ENCODE results near the gene SEC22C.
"Not testable (repeated sequence)": the region's sequence is repeated elsewhere in the genome, so short reads cannot be mapped to it uniquely, and the experiment has no call there.

The SEC22C gene

GRCh38 chr3:42581709-42582473 lies at the start of gene SEC22C:
Gene SEC22C (minus strand): TSS chr3:42581967. CDS start chr3:42569046, 12,921 bp downstream.
- peak; percentile 57 for DNase-seq (ENCODE audit: low read depth)

DNA sequence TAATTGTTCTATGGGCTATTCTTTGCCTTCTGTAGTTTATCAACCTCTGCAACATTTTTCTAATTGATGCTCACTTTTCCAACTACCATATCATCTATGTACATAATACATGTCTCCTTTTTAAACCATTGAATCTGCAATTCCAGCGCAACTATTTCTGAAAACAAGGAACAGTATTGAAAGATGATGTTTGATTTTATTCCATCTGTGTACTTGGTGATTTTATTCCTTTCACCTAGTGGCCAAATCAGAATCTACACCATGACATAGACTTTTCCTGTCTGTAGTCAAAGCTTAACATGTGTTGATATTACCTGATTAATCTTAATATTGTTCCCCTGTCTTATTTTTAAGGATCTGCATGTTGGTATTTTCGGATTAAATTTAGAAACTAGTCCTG lies 31.7 kb upstream of the SEC22C start:
- DNase-seq (ENCODE audit: low read depth), result no peak

DNA sequence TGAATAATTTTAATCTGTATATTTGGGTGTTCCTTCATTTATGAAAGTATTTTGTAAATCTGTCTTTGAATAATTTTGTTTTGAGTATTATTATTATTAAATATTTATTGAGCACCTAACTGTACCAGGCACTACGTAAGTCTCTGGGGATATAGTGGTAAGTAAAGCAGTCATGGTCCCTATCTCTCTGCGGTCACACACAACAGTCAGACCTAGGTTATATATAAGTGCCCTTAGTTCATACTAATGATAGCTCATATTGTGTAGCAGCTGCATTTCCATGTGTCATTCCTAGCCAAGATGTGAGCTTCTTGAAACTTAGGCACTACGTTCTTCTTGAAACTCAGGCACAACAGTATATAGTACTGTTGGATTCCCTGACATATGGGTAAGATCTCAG lies 31.2 kb upstream of the SEC22C start:
- no peak for DNase-seq (ENCODE audit: low read depth)

- DNase-seq (ENCODE audit: low read depth), result no peak
Measured at GRCh38 chr3:42612217-42612616, 30.4 kb upstream of the SEC22C start.

DNA sequence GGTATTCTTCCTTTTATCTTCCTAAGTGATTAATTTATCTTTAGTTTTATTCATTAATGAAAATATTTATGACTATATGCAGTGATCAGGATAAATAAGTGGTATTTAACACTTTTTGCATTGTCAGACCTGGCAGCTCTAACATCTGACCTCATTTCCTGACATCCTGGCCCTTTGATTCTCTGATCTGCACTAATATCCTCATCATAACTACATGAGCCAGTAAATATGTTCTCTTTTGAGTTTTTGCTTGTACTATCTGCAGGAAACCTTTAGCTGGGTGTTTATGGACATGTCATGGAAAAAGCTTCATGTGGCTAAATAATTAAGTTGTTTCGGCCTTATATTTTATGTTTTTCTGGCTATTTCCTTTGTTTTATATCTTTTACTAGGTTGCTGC lies 29.2 kb upstream of the SEC22C start:
- no peak for DNase-seq (ENCODE audit: low read depth)

DNA sequence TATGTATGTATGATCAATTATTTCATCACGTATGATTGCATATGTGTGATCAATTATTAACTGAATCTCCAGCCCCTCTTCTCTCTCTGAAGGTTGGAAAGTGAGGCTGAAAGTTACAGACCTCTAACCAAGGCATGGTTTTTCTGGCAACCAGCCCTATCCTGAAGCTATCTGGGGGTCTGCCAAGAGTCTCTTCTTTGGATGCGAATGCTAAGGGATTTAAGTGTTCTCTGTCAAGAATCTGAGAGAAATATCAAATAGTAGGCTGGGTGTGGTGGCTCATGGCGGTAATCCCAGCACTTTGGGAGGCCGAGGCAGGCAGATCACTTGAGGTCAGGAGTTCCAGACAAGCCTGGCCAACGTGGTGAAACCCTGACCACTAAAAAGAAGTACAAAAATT lies 26.8 kb upstream of the SEC22C start:
- no peak for DNase-seq (ENCODE audit: low read depth)

DNA sequence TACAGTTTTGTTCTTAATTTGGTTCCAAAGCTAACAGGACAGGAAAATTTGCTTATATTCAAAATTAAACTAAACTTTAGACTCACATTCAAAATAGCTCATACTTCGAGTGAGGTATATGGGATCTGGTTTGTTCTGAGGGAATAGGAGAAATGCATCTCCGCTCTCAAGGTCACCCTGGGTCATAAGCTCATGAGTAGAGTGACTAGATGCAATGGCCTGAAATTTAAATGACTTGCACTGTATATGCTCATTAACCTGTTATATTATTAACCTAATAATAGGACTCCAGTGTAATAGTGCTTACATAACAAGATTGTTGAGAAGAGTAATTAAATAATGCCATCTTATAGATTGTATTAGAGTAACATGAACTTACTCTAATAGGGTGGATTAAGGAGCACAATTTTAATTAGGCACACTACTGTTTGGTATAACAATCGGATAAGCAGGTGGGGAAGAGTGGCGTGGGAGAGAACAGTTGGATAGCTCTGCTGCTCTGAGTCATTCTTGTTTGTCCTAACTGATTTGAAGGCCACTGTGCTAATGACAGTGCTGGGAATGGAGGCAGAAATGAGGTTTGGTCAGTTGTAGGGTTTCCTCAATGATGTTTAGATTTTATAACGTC lies 23.9 kb upstream of the SEC22C start:
- DNase-seq (ENCODE audit: low read depth), result no peak

GRCh38 chr3:42602961-42603360 lies 21.2 kb upstream of the SEC22C start:
- no peak for DNase-seq (ENCODE audit: low read depth)

GRCh38 chr3:42601896-42602581 lies 20.3 kb upstream of the SEC22C start:
- no peak for DNase-seq (ENCODE audit: low read depth)

DNA sequence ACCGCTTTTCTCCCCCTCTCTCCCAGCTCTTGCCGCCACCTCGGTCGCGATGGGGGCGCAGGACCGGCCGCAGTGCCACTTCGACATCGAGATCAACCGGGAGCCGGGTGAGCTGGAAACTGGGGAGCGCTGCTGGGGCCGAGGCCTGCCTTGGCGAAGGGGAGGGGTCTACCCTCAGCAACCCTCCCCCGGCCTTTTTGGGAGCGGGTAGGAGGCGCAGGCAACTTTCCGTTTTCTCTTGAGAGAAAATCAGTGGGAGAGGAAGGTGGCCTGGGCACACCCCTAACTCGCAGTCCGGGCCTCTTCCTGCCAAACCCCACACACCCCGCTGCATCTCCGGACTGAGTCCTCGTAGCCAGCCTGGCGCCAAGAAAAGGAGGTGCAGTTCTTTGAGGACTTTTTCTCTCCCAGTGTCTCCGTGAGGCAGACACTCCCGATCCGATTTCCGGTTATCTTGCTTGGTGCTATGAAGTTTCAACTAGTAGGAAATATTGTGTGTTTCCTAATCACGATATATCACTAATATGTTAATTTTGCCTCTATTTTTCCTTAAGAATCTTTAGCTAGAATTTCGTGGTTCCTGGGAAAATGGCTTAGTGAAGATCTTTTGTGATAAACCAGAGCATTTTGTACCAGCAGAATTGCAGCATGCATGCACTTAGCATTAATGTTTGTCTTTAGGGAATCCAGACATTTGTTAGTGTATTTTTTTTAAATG lies 19.4 kb upstream of the SEC22C start:
- DNase-seq (ENCODE audit: low read depth), result no peak

- peak; percentile 93 for DNase-seq (ENCODE audit: low read depth)
Measured at GRCh38 chr3:42600111-42600957, 18.6 kb upstream of the SEC22C start, which contains the start of gene NKTR. Gene NKTR (plus strand): TSS chr3:42600686. CDS start chr3:42601007, 321 bp downstream.

DNA sequence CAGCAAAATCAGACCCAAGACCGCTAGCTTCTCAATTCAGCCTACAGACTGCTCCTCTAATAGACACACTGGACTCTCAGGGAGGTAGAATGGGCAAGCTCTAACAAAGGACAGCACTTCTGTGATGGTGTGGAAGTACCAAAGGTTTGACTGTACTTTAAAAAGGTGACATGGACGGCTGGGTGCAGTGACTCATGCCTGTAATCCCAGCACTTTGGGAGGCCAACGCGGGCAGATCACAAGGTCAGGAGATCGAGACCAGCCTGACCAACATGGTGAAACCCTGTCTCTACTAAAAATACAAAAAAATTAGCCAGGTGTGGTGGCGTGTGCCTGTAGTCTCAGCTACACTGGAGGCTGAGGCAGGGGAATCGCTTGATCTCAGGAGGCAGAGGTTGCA lies 15.3 kb upstream of the SEC22C start:
- not testable (repeated sequence) for DNase-seq (ENCODE audit: low read depth)

- DNase-seq (ENCODE audit: low read depth), result no peak
Measured at GRCh38 chr3:42595682-42596081, 13.9 kb upstream of the SEC22C start.

DNA sequence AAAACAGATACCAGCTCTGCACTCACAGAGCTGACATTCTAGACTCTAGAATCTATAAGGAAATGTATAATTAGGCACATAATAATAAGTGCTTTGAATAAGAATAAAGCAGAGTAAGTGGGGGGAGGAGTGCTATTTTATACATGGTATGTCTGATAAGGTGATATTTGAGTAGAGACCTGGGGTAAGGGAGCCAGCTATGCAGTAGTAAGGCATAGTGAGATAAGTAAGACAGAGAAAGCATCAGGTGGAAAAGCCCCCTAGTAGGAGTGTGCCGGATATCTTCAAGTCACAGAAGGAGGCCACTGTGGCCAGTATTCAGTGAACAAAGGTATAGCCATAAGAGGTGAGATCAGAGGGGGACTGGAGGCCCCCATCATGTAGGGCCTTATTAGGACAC lies 11.9 kb upstream of the SEC22C start:
- DNase-seq (ENCODE audit: low read depth), result no peak

DNA sequence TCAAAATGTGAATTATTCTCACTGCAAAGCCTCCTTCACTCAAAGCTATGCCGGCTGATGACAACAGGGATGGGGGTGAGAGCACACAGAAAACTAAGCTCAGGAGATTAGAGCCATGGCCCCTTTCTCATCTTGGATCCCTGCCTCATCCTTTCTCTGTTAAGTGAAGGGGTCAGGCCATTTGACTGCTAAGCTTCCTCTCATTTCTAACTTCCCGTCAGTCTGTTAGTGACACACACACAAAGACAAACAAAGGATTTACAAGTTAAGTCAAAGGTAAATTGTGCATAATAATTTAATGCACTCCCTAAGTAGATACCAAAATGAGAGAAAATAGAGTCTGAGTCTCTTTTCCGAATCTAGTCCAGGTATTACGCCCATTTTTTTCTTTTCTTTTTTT lies 10.0 kb upstream of the SEC22C start:
- DNase-seq (ENCODE audit: low read depth), result no peak

DNA sequence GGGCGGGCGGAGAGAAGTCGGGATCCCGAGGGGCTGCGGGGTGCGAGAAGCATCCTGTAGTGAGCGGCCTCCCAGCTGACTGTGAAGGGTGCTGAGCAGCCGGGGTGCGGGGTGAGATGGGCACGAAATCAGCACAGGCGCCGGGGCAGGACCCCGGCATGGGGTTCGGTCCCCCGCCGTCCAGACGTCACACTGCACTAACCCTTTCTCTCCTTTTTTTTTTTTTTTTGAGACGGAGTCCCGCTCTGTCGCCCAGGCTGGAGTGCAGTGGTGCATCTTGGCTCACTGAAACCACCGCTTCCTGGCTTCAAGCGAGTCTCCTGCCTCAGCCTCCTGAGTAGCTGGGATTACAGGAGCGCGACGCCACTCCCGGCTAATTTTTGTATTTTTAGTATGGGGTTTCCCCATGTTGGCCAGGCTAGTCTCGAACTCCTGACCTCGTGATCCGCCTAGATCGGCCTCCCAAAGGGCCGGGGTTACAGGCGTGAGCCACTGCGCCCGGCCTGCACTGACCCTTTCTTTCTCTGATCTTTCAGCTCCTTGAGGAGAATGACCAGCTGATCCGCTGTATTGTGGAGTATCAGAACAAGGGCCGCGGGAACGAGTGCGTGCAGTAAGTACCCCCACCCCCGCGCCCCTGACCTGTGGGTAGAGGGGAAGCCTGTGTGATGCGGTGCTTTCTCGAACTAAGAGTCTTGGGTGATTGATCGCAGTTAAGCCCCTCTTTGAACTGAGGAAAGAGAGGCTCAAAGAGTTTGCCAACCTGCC lies 9.4 kb upstream of the SEC22C start:
- DNase-seq (ENCODE audit: low read depth), result no peak

DNA sequence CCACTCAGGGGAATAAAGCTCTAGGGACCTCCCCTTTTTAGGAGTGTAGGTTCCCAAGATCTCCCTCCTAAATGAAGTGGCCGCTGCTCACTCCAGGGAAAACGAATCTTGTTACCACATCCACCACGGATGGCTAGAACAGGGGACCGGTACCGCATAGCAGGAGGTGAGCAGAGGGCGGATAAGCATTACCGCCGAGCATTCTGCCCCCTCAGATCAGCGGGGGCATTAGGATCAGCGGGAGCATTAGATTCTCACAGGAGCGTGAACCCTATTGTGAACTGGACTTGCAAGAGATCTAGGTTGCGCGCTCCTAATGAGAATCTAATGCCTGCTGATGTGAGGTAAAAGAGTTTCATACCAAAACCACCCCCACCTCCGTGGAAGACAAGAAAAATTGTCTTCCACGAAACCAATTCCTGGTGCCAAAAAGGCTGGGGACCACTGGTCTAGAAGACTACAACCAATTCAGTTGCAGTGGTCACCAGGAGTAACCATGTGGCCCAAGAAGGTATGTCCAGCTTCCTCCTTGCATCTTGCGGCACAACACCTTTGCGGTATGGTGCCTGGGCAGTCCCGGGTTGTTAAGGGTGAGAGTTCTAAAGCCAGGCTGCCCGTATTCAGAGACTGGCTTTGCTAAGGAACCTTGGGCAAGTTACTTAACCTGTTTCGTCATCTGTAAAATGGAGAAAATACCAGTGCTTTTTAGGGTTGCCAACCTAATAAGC lies 7.8 kb upstream of the SEC22C start:
- no peak for DNase-seq (ENCODE audit: low read depth)

DNA sequence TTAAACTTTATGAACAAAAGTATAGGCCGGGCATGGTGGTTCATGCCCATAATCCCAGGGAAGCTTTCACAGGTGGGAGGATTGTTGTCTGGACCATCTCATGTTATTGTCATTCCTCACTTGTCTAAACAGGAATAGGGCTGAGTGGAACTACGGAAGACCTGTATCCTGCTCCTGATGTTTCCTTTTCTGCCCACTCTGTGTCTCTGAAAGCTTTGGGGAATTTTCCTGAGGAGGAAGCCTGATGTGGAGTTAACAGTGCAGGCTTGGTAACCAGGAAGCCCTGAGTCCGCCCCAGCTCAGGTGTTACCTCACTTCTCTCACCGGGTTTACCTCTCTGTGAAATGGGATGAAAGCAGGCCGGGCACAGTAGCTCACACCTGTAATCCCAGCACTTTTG lies 6.9 kb upstream of the SEC22C start:
- no peak for DNase-seq (ENCODE audit: low read depth)

DNA sequence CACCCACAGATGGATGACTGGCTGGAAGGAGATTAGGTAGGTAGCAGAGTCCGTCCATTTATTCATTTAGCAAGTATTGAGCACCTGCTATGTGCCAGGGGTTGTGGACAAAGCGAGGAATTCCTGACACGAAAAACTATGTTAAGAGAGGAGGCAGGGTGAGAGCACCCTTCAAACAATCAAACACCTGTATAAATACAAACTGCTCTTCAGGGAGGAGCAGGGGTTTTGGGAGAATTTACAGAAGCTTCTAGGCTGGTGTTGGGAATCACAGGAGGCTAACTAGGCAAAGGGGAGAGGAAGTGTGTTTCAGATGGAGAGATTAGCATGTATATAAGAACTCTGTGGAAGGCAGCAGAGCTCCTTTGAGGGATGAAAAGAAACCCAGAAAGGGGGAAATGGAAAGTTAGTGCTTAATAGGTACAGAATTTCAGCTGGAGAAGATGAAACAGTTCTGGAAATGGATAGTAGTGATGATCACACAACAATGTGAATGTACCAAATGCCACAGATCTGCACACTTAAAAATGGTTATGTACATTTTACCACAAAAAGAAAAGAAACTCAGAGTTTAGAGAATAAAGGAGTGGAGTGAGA lies 805 bp upstream of the SEC22C start:
- DNase-seq (ENCODE audit: low read depth), result no peak

DNA sequence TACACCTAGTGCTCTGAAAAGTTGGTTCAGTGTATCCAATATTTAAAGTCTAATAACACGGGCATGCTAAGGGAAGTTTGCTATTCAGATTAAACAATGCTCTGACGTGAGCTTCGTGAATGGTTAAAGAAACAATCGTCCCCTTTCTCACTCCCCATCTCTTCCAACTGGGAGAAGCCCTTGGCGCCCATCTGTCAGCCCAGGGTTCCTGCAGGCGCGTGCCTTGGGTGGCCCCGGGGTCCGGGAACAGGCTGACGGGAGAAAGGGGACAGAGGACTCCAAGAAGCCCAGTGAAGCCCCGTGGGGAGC lies 413 bp downstream of the SEC22C start:
- no peak for DNase-seq (ENCODE audit: low read depth)

All from non-pigmented ciliary epithelial cell (primary cell).